ENCODE data around the gene C12orf60. TPM values are rescaled to one million over a fixed set of nuclear protein-coding genes. Genes with fewer than 3 reads are reported as not detected.

C12orf60 gene
- total RNA-seq, 3 donors from 2014 or later, result 0.44 to 0.96 (median 0.46) TPM

GRCh38 chr12:14871247-14871646 lies 67.8 kb downstream of the C12orf60 start:
- DNase-seq, result no peak
- peaks cover 3% of the 10 kb centered on the region for H3K9me3 ChIP-seq
- H3K36me3 ChIP-seq (ENCODE audit: low read depth), result no peaks in the 10 kb centered on the region
- ATAC-seq, result no peak
- no peak for TF ChIP-seq CTCF (IDR thresholded peaks at IDR 0.05)
- intact Hi-C loops (cut with DNase I, micrococcal nuclease), result no loop called here
- no peak overlapping the region for H3K4me3 ChIP-seq
- no peaks in the 10 kb centered on the region for H3K4me1 ChIP-seq (ENCODE audit: low read depth)

GRCh38 chr12:14871886-14872285 lies 68.4 kb downstream of the C12orf60 start:
- H3K36me3 ChIP-seq (ENCODE audit: low read depth), result no peaks in the 10 kb centered on the region
- ATAC-seq (no peak), DNase-seq (no peak)
- H3K4me3 ChIP-seq, result no peak overlapping the region
- intact Hi-C loops (cut with DNase I, micrococcal nuclease), result no loop called here
- no peak for TF ChIP-seq CTCF (IDR thresholded peaks at IDR 0.05)
- H3K9me3 ChIP-seq, result peaks cover 2% of the 10 kb centered on the region
- no peaks in the 10 kb centered on the region for H3K4me1 ChIP-seq (ENCODE audit: low read depth)

GRCh38 chr12:14873440-14874185 lies 70.1 kb downstream of the C12orf60 start:
- ATAC-seq, result no peak
- H3K9me3 ChIP-seq, result no peaks in the 10 kb centered on the region
- no peak for DNase-seq
- H3K36me3 ChIP-seq (ENCODE audit: low read depth), result no peaks in the 10 kb centered on the region
- no peak for TF ChIP-seq CTCF (IDR thresholded peaks at IDR 0.05)
- intact Hi-C loops (cut with DNase I, micrococcal nuclease), result no loop called here
- no peak overlapping the region for H3K4me3 ChIP-seq
- no peaks in the 10 kb centered on the region for H3K4me1 ChIP-seq (ENCODE audit: low read depth)

Other genes starting within 250 kb of the C12orf60 start
- gene PLBD1, start 235.8 kb upstream of the C12orf60 start, total RNA-seq, result 10 to 100 TPM; 22.6 to 82.4 (median 63.7) TPM
- gene GUCY2C, start 107.1 kb upstream of the C12orf60 start, total RNA-seq, result 10 to 100 TPM; 33.2 to 94.8 (median 73.8) TPM
- gene WBP11, start 192 bp upstream of the C12orf60 start, total RNA-seq, result 10 to 100 TPM; 38.4 to 53.7 (median 48.3) TPM
- gene SMCO3, start 10.5 kb downstream of the C12orf60 start, total RNA-seq, result not detected
- gene ART4, start 39.9 kb downstream of the C12orf60 start, total RNA-seq, result 1 to 10 TPM in 1 of 3 donors, under 1 TPM in 2; 0.06 to 1.9 (median 0.54) TPM
- gene MGP, start 82.2 kb downstream of the C12orf60 start, total RNA-seq, result 100 to 1,000 TPM in 2 of 3 donors, 10 to 100 TPM in 1; 42.9 to 655 (median 121) TPM
- gene ERP27, start 134.9 kb downstream of the C12orf60 start, total RNA-seq, result 1 to 10 TPM; 1.4 to 5.6 (median 4.1) TPM
- 10 to 100 TPM; 26.2 to 78.2 (median 37.8) TPM for gene ARHGDIB, start 157.9 kb downstream of the C12orf60 start, total RNA-seq
- gene PDE6H, start 169.4 kb downstream of the C12orf60 start, total RNA-seq, result under 1 TPM in 1 of 3 donors, not detected in 2; 0.55 TPM